Measurements from ENCODE around the gene EIF4G3.
"Not testable (repeated sequence)": the region's sequence is repeated elsewhere in the genome, so short reads cannot be mapped to it uniquely, and the experiment has no call there.

Gene EIF4G3

DNA sequence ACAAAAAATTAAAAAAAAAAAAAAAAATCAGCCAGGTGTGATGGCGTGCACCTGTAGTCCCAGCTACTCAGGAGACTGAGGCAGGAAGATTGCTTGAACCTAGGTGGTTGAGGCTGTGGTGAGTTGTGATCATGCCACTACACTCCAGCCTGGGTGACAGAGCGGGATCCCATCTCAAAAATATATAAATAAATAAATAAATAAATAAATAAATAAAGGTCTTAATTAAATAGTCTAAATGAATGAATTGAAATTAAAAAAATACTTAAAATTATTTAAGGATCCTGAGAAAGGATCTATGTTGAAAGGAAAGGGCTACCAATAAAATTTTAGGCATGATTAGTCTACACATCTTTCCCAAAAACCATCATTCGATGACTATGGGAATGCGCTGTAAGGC, 322.2 kb downstream of the EIF4G3 start:
- no peak for DNase-seq

DNA sequence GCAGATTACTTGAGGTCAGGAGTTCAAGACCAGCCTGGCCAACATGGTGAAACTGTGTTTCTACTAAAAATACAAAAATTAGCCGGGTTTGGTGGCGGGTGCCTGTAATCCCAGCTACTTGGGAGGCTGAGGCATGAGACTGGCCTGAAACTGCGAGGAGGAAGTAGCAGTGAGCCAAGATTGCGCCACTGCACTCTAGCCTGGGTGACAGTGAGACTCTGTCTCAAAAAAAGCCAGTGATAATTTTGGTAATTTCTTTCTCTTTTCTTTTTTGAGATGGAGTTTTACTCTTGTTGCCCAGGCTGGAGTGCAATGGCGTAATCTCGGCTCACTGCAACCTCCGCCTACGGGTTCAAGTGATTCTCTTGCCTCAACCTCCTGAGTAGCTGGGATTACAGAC, 324.9 kb downstream of the EIF4G3 start:
- DNase-seq, result not testable (repeated sequence)

DNA sequence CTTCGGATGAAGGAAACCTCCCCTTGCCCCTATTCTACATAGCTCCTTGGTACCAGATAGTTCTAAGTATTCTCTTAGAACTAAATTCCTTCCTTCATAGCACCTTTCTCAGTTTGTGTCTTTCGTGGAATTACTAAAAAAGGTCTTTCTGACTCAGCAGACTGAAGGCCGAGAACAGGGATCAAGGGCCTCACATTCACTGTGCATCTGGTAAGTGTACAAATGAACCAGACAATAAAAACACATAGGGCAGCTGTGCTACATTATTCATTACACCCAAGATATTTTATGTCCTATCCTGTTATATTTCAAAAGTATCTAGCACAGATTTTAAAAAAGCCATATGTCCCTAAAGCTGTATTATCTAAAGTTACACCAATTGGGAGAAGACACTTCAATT, 326.7 kb downstream of the EIF4G3 start:
- no peak for DNase-seq

DNA sequence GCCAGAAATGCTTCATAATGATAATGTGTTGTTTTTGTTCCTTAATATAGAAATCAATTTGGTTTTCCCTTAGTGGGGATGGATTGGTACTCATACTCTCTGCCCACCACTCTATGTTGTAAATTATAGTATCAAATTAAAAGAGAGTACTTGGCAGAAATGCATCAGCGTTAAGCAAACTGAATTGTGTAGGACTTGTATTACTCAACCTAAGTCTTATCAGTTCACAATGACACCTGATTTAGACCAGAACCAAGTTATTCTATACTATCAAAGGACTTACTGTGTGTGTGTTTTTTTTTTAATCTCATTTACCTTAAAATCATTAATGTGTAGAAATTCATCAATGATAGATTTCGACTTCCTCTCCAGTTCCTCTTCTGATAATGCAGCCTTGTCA, 327.6 kb downstream of the EIF4G3 start:
- DNase-seq, result no peak

DNA sequence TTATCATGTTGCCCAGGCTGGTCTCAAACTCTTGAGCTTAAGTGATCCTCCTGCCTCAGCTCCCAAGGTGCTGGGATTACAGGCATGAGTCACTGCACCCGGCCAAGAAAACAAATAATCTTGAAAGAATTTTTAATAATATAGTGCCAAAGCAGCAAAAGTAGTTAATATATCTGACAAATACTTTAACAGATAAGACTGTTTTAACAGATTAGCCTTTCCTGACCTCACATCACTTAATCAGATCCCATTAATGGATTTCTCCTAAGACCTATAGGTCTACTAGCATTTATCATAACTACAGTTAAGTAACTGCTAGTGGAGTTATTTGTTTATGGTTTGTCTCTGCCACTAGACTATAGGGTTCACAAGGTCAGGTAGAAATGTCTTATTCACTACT, 328.5 kb downstream of the EIF4G3 start:
- DNase-seq, result no peak

DNA sequence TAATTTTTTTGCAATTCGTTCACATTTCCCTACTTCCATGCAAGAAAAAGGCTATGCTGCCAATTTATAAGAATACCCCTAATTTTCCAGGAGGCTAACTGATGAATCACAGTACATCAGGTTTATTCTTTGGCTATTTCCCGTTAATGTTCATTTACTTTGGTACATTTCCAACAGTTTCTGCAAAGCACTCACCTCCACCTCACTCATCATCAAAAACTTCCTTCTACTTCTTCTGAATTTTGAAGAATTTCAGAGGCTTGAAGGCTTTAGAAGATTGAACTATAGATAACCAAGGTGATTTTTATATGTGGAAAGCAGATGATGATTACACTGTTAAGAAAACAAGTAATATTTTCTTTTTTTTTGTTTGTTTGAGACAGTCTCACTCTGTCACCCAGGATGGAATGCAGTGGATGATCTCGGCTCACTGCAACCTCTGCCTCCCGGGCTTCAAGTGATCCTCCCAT, 329.1 kb downstream of the EIF4G3 start:
- no peak for DNase-seq

DNA sequence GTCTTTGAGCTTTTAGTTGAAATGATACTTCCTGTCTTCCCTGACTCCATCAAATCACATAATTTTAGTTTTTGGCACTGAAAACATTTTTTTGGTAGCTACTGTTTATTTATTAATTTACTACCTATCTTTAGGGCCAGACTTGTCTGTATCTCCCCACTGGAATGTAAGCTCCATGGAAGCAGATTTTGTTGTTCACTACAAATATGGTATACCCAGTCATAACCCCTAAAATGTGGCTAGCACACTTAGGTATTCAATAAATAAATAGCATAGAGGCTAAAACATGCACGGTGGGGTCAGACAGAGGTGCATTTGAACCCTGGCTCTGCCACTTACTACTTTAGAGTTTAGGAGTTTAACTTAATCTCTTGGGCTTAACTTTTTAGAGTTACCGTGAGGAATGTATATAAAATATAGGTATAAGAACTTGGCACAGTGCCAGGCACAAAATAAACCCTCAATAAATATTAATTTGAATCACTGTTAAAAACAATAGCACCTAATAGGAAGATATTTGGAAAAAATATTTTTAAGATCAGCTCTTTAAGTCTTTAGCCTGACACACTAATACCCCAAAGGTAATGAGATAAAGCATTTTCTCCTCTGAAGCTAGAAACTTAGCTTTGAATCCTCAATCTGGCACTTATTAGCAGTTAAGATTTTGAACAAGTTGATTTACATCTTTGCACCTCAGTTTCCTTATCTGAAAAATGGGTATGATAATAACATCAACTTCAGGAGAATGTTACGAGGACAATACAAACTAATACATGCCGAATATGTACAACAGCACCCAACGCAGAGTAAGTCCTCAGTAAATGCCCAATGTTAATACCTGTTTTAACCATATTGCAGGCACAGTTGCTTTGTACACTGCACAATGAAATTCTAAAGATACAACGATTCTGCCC, 330.0 kb downstream of the EIF4G3 start:
- DNase-seq, result no peak

DNA sequence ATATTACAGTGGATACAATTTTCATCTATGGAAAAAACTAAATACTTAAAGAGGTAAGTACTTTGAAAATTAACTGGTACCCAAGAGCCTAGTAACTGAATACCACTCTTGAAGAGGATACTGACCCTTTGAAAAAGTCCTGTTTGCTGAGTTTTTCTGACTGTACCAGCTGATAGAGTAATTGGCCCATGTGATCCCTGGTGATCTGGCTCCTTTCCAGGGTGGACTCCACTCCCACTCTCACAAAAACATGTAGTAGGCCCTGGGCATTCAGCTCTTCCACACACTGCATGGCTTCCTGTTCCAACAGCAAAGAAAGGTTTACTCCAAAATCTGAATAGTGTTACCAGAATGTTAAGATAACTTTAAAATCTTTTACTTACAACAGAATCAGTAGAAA, 336.0 kb downstream of the EIF4G3 start:
- DNase-seq, result no peak

DNA sequence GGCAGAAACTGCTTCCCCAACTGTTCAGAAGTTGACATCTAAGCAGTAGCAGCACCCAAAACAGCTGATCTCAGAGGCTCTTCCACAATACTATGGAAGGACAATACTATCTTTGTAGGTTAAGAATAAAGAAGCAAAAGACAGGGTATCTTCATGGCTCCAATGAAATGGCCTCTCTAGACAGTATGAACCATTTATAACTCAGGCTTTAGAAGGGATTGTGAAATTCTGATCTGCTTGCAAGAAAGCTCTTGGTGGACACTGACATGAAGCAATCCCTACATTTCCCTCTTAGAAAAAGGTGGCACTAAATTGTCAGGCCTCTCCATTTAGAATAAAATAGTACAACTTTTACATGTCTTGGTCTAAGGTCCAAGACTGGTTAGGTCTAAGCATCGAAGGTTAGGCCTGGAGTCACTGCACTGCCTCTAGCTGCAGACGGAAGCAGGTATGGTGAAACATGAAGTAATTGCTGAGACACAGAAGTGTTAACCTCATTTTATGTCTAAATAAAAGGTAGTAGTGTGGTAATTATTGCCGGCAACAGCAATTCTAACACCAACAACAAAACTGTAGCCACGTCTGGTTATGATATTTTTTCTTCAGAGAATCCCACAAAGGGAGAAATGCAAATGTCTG, 339.0 kb downstream of the EIF4G3 start:
- no peak for DNase-seq

DNA sequence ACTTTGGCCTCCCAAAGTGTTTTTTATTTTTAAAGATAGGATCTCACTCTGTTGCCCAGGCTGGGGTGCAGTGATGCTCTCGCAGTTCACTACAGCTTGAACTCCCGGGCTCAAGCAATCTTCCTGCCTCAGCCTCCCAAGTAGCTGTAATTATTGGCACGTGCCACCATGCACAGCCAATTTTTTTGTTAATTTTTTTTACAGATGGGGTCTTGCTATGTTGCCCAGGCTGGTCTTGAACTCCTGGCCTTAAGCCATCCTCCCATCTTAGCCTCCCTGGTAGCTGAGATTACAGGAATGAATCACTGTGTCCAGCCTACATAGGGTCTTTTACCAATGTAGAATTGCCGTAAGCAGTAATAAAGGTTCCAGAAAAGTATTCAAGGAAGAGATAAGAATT, 340.5 kb downstream of the EIF4G3 start:
- DNase-seq, result no peak

DNA sequence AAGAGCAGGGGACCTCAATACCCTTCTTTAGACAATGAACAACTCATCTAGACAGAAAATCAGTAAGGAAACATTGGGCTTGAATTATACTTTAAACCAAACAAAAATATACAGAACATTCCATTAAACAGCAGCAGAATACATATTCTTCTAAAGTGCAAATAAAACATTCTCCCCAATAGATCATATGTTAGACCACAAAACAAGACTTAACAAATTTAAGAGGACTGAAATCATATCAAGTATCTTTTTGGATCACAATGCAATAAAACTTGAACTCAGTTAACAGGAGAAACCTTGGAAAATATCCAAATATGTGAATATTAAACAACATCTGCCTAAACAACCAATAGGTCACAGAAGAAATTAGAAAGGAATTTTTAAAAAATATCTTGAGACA, 341.9 kb downstream of the EIF4G3 start:
- no peak for DNase-seq

DNA sequence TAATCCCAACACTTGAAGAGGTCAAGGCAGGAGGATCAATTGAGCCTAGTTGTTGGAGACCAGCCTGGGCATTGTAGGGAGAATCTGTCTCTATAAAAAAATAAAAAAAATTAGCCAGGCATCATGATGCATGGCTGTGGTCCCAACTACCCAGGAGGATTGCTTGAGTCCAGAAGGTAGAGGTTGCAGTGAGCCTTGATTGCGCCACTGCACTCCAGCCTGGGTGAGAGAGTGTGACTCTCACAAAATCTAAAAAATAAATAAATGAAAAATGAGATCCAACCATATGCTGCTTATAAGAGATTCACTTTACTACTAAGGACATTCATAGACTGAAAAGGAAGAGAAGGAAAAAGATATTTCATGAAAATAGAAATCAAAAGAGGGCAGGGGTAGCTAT, 342.5 kb downstream of the EIF4G3 start:
- no peak for DNase-seq

DNA sequence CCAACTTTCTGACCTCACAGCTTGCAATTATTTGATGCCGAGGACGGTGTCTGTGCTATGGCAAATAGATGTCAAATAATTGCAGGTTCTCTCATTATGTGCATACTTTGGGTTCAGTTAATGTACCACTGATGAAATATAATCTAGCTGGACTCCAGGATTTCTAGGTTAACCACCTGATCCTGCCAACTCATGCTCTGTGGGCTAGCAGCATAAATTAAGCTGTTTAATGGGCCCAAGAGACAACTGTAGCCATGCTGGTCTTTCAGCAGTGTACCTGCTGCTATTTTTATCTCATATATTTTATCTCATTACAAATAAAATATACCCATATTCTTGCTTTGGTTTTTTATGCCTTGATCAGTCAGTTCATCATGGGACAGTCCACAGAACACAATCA, 346.3 kb downstream of the EIF4G3 start:
- no peak for DNase-seq

DNA sequence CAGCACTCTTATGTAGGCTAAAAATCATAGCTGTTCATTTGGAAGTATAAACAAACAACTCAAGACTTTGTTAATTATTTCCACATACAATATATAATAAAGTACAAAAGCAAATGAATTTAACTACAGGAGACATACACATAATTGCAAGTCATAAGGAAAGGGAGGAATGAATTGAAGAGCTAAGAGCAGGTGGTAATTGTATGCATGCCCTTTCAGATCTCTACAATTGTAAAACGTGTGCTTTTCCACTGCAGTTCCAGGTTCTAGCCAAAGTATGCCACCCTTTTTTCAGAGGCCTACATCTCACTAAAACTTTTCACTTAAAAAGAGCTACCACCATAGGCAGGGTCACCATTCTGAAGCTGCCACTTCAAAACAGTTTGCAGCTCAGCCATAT, 346.8 kb downstream of the EIF4G3 start:
- DNase-seq, result no peak

DNA sequence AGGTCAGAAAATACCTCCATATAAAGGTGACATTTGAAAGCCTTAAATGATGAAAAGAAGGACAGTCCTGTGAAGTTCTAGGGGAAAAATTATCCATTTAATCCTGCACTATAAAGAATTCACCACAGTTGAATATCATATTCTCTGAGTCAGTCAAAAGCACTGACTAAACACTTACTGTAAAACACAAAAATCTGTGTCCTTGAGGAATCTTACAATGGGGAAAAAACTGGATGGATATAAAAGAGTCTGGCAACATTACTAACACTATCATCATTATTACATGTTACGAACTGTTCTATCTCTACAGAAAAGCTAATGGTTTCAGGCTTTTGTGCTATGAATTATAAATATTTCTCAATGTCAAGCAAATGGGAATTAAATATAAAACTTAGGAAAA, 347.2 kb downstream of the EIF4G3 start:
- no peak for DNase-seq

DNA sequence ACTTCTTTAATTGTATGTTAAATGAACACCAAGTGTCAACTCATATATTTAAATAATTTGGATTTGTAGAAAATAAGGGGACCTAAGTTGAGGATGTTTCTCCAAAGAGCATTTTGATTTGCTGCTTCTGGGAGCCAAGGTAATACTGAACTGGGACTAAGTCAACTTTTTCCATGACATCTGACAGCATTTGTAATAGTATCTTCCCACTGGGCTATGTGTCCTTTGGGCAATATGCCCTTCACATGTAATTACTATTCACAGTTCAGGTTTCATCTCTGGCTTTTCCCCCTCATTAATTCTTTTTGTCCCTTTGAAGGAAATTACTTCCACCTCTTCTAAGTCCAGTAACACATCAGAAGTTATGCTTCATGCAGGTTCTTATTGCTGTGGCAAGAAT, 352.9 kb downstream of the EIF4G3 start:
- DNase-seq, result no peak

DNA sequence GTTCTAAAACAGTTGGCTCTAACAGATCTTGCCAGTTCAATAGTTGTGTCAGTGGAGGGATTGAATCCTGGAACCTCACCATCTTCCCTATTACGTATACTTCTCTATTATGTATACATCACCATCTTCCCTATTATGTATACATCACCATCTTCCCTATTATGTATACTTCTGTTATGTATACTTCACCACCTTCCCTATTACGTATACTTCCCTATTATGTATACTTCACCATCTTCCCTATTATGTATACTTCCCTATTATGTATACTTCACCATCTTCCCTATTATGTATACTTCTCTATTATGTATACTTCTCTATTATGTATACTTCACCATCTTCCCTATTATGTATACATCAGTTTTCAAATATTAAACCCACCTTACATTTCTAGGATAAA, 355.2 kb downstream of the EIF4G3 start:
- no peak for DNase-seq

DNA sequence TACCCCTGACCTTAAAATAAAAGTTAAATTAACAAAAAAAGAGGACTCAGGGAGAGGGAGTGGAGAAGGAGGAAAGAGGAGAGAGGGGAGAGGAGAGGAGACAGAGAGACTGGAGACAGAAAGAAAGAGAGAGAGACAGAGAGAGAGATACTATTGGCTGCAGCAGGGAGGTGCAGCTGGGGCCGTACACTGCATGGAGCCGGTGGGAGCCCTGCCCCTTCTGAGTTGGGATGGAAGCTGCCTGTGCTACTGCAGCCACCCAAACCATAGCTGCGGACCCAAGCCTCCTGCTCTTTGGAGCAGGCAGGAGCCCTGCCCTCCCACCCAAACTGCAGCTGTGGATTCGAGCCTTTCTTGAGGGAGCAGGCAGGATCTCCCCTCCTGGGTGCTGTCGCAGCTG, 356.9 kb downstream of the EIF4G3 start:
- no peak for DNase-seq

DNA sequence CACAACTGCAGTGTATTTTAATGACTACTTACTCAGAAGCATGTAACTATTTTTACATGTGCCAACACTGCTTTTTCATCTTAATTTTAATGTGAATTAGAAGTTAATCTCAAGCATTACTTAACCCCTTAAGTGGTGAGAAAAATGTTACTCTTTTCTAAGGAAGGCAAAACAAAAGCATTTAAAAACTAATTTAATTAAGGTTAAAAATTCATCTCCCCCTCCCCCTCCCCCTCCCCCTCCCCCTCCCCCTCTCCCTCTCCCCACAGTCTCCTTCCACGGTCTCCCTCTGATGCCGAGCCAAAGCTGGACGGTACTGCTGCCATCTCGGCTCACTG, 362.2 kb downstream of the EIF4G3 start:
- no peak for DNase-seq

DNA sequence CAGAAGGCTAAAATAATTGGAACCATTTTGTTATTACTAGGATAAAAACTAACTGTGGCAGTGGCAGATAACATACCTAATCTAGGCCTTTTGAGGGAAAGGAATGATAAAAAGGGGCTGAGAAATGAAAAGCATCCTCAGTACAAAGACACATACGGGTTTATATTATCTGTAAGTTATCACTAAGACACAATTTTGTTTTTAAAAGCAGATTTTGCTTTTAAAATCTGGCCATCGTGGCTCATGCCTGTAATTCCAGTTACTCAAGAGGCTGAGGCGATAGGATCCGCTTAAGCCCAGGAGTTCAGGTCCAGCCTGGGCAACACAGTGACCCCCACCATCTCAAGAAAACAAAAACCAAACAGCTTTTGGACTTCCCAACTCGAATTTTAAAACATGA, 364.8 kb downstream of the EIF4G3 start:
- DNase-seq, result no peak

DNA sequence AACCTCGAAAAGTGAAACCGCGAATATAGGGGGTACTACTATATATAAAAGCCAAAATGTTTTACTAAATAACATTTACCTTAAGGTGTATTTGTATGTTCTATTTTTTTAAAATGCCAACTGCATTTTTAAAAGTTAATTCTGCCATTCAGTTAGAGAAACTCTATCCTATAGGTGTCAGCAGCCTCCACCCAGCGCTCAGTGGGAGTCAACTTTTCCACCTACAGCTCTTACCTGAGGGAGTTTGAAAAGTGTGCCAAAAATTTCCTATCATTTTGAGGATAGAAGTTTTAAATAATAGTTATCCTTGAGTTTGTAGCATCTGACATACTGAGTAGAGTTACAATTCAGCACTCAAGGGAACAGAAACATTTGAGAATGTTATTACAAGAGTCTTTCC, 383.5 kb downstream of the EIF4G3 start:
- DNase-seq, result no peak

DNA sequence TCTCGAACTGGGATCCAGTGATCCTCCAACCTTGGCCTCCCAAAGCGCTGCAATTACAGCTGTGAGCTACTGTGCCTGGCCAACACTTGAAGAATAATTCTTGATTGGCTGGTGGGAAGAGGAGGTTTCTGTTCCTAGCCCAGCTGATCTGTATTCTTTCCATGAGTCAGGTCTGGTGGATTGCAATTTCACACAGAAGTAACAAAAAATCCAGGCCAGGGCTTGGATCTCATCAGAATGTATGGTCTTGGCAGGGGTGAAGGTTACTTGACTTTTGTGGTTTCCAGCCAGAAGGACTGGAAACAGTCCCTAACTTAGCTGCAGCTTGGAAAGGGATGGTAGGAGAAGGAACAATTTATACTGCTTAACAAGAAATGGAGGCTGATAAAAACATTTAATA, 384.5 kb downstream of the EIF4G3 start:
- peak; percentile 64 for DNase-seq

DNA sequence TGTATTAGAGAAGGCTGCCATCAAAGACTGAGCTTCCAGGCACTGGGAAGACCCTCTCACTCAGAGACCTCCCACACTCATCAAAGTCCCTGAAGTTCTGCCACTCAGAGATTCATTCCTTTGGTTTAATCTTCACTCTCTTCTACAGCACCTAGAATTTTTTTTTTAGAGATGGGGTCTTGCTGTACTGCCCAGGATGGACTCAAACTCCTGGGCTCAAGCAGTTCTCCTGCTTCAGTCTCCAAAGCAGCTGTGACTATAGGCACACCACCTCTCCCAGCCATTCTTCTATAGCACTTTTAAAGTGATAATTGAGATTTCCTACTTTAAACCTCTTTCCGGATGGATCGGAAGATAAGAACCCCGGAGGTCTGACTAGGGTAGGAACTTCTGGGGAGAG, 385.9 kb downstream of the EIF4G3 start:
- DNase-seq, result no peak

DNA sequence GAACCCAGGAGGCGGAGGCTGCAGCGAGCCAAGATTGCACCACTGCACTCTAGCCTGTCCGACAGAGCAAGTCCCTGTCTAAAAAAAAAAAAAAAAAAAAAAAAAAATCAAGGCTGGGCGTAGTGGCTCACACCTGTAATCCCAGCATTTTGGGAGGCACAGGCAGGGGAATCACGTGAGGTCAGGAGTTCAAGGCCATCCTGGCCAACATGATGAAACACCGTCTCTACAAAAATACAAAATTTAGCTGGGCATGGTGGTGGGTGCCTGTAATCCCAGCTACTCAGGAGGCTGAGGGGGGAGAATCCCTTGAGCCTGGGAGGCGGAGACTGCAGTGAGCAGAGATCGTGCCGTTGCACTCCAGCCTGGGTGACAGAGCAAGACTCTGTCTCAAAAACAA, 387.1 kb downstream of the EIF4G3 start:
- DNase-seq, result not testable (repeated sequence)
